HG03521 (cell line): Measurements from ENCODE around the gene LCN15.
"Not testable (repeated sequence)": the region's sequence is repeated elsewhere in the genome, so short reads cannot be mapped to it uniquely, and the experiment has no call there.

Experiments used
- ATAC-seq: cut with Tn5 transposase; IDR thresholded peaks from one replicate; pipeline ENCODE4 v1.9.1; 2021; ENCODE audit warnings: mild to moderate bottlenecking, moderate library complexity; ENCODE audit not compliant: unreplicated experiment

Gene LCN15

GRCh38 chr9:136756134-136756438 lies 8.2 kb downstream of the LCN15 start:
- no peak for ATAC-seq

DNA sequence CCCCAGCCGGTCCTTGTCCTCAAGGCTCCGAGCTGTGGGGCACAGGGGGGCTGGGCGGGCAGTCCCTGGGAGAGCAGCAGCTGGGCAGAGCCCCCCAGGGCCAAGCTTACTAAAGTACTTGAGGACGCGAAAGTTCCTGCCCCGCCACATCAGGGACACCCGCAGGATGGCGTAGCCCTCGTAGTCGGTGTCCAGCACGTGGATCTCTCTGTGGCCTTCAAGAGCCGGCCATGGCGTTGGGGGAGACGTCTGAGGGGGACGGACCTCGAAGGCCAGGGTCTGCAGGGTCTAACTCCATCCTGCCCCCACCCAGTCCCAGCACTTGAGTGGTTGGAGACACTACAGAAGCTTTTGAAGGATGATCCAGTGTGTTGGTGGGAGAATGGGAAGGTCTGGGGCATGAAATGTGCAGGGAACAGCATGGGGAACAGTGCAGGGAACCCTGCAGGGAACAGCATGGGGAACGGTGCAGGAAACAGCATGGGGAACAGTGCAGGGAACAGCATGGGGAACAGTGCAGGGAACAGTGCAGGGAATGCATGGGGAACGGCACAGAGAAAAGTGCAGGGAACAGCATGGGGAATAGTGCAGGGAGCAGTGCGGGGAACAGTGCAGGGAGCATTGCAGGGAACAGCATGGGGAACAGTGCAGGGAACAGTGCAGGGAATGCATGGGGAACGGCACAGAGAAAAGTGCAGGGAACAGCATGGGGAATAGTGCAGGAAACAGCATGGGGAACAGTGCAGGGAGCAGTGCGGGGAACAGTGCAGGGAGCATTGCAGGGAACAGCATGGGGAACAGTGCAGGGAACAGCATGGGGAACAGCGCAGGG lies 8.8 kb downstream of the LCN15 start:
- not testable (repeated sequence) for ATAC-seq

GRCh38 chr9:136754626-136755301 lies 9.6 kb downstream of the LCN15 start:
- no peak for ATAC-seq

GRCh38 chr9:136754059-136754572 lies 10.2 kb downstream of the LCN15 start:
- ATAC-seq = no peak

DNA sequence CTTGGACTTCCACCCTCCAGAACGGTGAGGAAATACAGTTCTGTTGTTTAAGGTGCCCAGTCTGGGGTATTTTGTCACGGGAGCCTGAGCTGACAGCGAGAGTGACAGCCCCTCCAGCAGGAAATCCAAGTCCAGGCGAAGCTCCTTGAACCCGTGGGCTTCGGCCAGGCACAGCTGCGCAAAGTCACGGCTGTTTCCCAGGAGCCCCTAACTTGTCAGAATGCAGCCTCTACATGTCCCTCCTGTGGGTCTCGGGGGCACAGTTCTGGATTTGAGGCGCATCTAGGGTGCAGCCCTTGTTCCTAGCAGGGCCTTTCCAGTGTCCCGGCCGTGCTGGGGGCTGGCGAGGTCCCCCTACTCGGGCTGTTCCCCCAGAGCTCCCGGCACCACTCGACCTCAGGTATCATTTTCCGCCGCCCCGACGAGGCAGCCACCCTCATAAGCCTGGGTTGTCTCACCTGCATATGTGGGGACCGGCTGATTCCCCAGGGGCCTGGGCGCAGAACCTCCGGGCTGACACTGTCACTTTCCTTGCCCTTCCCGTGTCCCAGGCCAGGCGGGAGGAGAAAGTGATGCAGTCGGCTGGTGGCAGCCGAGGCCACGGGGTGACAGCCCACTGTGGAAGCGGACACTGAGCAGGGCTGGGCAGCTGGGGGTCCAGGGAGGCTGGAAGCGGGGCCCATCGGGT lies 10.8 kb downstream of the LCN15 start:
- no peak for ATAC-seq

DNA sequence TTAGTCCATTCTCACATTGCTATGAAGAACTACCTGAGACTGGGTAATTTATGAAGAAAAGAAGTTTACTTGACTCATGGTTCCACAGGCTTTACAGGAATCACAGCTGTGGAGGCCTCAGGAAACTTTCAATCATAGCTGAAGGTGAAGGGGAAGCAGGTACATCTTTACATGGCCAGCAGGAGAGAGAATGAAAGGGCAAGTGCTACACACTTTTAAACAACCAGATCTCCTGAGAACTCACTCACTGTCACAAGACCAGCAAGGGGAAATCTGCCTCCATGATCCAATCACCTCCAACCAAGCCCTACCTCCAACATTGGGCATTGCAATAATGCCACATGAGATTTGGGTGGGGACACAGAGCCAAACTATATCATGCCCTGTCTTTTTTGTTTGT lies 12.5 kb downstream of the LCN15 start:
- ATAC-seq = no peak

DNA sequence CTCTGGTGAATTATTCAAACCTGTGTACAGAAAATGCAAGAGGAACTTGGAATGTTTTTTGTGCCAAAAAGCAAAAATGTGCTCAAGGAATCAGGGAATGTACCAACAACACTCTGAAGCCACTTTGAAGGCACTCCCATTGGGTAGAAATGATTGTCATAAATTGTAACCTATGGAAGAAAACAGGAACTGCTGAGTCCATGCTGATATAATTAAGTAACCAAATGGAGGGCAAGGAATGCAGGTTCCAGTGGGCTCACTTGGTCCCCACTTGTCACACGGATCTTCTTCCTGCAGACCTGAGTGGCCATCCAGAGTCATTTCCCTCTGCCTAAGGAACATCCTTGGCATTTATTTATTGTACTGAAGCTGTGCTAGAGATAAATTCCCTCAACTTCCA lies 13.1 kb downstream of the LCN15 start:
- ATAC-seq = no peak

DNA sequence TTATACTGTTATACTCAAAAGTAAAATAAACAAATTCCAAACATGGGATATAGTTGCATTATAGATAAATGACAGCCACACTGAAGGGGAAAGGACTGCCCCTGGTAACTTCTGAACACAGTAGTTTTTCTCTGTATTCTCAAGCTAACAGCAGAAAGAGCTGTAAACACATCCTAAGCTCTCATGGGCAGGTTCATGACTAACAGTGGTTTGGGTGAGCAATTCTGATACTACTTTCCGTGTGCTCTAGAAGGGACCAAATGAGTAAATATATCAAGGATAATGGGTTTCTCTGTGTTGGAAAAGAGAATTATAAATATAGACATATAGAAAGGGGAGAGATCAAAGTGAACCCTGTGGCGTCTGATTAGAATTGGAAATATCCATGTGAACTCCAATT lies 13.8 kb downstream of the LCN15 start:
- no peak for ATAC-seq

DNA sequence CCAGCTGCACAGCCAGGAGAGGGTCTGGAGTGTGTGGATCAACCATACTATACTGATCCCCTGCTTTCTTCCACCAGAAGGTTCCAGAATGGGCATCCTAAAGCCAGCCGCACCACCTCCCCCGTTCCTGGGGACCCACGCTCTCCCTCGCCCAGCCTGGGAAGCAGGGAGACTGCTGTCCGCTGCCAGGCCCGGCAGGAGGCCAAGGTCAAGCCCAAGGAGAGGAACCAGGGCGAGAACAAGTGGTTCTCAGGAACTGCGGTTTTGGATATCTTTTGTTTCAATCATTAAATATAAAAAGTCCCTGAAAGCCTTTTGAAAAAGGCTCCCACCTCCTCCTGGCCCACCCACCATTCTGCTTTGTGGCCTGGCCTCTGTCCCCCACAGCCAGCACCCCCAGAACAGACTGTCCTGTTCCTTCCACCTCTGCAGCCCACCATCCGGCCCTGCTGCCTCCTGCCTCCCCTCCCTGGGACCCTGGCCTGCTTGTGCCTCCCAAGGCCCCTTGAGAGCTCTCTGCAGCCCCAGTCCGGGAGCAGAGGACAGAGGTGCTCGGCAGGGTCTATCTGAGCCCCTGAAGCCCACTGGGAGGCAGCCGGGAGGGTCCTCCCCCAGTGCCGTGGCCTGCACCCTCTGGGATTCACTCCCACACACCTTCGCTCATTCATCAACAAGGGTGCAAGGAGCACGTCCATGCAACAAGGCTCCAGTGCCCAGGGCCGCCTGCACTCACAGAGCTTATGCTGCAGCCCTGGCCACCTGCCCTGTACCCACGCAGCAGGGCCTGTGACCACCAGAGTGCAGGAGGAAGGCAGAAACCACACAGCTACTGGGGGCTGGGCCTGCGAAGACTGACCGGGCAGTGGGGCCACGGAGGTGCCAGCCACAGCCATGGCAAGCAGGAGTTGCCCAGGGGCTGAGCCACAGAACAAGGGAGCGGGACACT lies 15.4 kb downstream of the LCN15 start:
- ATAC-seq = no peak

- no peak for ATAC-seq
Measured at GRCh38 chr9:136748201-136748600, 16.1 kb downstream of the LCN15 start, which contains the start of gene LCN6. Gene LCN6 (minus strand): TSS chr9:136748525. CDS start chr9:136748483, 42 bp downstream.

GRCh38 chr9:136747161-136748060 lies 16.9 kb downstream of the LCN15 start:
- ATAC-seq = no peak

GRCh38 chr9:136746621-136747020 lies 17.7 kb downstream of the LCN15 start:
- no peak for ATAC-seq

DNA sequence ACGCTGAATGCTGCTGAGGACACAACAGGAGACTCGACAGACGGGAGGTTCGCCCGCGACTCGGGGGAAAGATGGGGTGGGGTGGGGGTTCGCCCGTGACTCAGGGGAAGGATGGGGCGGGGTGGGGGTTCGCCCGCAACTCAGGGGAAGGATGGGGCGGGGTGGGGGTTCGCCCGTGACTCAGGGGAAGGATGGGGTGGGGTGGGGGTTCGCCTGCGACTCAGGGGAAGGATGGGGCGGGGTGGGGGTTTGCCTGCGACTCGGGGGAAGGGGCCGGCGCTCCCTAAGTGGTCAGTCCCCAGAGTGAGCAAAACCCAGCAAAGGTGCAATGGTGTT lies 18.2 kb downstream of the LCN15 start:
- no peak for ATAC-seq

GRCh38 chr9:136745389-136746154 lies 18.7 kb downstream of the LCN15 start:
- ATAC-seq = no peak

DNA sequence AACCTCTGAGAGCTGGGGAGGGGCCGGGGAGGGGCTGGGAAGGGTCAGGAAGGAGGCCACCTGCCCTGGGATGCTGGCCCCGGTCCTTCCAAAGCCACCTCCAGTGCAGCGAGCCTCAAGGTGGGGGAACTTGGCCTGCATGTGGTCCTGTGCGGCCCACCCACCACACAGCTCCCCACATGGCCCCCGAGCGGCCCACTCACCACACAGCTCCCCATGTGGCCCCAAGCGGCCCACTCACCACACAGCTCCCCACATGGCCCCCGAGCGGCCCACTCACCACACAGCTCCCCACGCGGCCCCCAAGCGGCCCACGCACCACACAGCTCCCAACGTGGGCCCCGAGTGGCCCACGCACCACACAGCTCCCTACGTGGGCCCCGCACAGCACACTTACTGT lies 19.5 kb downstream of the LCN15 start:
- no peak for ATAC-seq

GRCh38 chr9:136743639-136744211 lies 20.6 kb downstream of the LCN15 start:
- ATAC-seq = no peak

DNA sequence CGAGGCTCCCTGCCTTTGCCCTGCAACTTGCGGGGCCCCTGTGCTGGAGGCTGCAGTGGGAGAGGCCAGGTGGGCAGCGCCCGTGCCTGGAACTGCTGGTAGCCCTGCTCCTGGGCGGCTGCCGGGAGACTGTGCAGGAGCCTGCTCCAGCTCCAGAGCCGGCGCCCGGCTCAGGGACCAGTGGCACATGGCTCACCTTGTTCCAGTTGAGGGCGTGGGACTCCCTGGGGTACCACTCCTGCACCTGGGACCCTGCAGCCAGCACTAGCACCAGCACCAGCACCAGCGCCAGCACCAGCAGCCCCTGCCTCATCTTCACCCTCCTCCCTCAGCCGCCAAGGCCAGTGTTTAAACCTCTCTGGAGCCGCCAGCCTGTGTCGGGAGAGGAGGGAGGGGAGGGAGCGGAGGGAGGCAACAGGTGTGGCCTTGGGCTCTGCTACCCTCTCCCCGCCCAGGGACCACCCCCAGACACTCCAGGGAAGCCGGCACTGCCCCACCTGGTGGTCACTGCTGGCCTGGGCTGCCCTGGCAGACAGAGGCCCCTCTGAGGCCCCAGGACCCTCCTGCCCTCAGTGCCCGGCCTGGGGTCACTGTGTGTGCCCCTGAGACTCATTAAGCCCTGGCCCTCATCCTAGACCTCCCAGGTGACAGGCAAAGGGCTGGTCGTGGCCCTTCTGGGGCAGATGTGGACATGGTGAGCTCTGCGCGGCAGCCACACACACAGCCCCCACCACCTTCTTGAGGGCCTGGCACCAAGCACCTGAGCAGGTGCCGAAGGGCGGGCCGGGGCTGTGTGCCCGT lies 21.5 kb downstream of the LCN15 start, which contains the start of gene LCN10:
LCN10 (minus strand) TSS at position 350 of the 801 bp plus-strand sequence; CDS start at position 313, 37 bp downstream.
- no peak for ATAC-seq
